ENCODE results near the gene POLR2L. TPM values are rescaled to one million over a fixed set of nuclear protein-coding genes. Genes with fewer than 3 reads are reported as not detected.
A peak's percentile ranks its signal among the peaks of the same experiment; 100 is the strongest.

The POLR2L gene
- total RNA-seq, 1 donor from 2014 or later: 17.5 TPM

DNA sequence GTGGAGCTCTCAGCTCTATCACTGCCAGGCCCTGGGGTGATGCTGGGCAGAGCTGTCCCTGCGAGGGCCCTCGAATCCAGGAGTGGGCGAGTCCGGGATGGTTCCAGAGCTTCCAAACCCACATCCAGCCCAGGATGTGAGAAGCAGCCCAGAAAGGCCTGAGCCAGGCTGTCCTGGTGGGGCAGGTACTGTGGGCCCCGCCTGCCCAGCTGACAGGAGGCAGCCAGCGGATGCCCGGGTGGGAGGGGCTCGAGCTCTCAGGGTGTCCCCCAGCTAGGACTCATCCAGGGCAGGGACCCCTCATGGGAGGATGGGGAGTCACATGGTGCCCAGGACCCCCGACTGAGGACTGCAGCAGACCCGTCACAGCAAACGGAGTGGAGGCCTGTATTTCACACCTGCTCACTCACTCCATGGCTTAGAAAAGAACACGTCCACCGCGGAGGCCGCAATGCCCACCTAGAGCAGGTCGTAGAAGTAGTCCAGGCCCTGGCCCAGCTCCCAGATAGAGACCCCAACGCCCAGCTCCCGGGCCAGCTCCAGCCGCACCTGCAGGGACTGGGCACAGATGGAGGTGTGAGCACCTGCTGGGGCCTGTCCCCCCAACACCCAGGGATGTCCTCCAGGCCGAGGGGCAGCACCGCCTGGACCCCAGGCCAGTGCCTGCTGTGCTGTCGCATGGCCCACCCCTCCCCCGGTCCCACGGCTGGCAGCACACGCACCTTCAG lies 27.2 kb upstream of the POLR2L start:
- FAIRE-seq (no peak), DNase-seq (ENCODE audit: low spot score in 2 of 2) (no peak)

DNA sequence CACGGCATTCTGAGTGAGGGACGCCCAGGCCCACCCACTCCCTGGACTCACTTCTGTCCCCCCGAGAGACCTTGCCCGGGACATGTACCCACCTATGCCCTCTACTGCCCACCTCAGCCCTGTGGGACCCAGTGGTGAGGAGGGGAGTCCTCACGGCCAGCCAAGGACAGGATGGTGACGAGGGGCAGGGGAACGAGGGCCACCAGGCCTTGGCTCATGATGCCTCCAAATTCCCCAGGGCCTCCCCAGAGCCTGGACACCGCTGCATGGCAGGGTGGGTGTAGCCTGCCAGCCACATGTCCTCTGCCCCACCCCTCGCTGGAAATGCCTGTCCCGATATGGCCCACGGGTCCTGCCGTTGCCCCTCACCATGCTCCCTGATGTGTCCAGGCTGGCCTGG lies 26.5 kb upstream of the POLR2L start:
- DNase-seq (ENCODE audit: low spot score in 2 of 2) (no peak), FAIRE-seq (no peak)

GRCh38 chr11:868394-868793 lies 26.1 kb upstream of the POLR2L start:
- FAIRE-seq (no peak), DNase-seq (ENCODE audit: low spot score in 2 of 2) (no peak)

- DNase-seq (ENCODE audit: low spot score in 2 of 2) (no peak), FAIRE-seq (no peak)
Observed at GRCh38 chr11:867856-868358, 25.6 kb upstream of the POLR2L start.

- no peak for FAIRE-seq
- DNase-seq (ENCODE audit: low spot score in 2 of 2): no peak
Observed at GRCh38 chr11:866481-866880, 24.2 kb upstream of the POLR2L start.

DNA sequence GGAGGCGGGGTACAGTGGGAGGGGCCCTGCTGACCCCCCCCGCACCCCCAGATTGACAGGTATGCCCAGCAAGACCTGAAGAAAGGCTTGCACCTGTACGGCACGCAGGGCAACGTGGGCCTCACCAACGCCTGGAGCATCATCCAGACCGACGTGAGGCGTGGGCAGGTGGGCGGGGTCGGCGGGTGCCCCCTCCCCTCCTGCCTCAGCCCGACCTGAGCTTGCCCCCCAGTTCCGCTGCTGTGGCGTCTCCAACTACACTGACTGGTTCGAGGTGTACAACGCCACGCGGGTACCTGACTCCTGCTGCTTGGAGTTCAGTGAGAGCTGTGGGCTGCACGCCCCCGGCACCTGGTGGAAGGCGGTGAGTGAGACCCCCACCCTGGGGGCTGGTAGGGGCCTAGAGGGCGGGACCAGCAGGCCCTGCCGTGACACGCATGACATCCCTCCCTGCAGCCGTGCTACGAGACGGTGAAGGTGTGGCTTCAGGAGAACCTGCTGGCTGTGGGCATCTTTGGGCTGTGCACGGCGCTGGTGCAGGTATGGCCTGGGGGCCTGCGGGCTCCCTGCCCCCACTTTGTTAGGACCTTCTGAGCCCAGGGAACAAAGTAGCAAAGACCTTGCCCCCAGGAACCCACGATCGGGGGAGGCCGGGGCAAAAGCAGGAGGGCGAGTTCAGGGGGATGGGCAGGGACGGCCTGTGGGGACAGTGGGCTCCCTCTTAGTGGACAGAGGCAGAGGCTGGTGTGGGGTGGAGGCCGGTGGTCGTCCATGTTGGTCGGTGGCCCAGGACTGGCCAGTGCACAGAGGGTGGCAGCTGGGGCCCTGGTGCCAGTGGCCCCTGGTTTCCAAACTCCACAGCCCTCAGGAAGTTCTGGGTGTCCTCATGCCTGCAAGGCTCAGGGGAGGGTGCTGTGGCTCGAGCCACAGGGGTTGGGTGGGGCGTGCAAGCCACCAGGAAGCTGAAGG lies 23.4 kb upstream of the POLR2L start:
- FAIRE-seq (no peak), DNase-seq (ENCODE audit: low spot score in 2 of 2) (no peak)

- no peak for DNase-seq (ENCODE audit: low spot score in 2 of 2)
Observed at GRCh38 chr11:864898-865297, 22.6 kb upstream of the POLR2L start.

GRCh38 chr11:863910-864827 lies 21.8 kb upstream of the POLR2L start:
- DNase-seq (ENCODE audit: low spot score in 2 of 2): no peak

More at GRCh38 chr11:864898-865297, 22.6 kb upstream of the POLR2L start:
- no peak for FAIRE-seq

GRCh38 chr11:863023-863909 lies 20.9 kb upstream of the POLR2L start:
- no peak for FAIRE-seq

More at GRCh38 chr11:863910-864827, 21.8 kb upstream of the POLR2L start:
- FAIRE-seq: no peak

DNA sequence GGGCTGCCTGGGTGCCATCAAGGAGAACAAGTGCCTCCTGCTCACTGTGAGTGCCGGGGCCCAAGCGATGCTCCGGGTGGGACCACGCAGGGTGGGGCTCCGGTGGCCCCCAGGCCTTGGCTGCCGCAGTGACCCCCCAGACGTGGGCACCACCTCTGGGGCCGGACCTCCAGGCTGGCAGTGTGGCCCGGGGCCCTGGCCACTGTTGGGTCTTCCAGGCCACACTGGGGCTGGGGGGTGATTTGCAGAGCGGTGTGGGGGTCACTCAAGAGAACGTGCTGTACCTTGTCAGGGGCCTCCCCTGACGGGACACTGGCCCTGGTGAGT lies 20.3 kb upstream of the POLR2L start:
- FAIRE-seq (no peak), DNase-seq (ENCODE audit: low spot score in 2 of 2) (no peak)

More at GRCh38 chr11:863023-863909, 20.9 kb upstream of the POLR2L start:
- DNase-seq (ENCODE audit: low spot score in 2 of 2): no peak

DNA sequence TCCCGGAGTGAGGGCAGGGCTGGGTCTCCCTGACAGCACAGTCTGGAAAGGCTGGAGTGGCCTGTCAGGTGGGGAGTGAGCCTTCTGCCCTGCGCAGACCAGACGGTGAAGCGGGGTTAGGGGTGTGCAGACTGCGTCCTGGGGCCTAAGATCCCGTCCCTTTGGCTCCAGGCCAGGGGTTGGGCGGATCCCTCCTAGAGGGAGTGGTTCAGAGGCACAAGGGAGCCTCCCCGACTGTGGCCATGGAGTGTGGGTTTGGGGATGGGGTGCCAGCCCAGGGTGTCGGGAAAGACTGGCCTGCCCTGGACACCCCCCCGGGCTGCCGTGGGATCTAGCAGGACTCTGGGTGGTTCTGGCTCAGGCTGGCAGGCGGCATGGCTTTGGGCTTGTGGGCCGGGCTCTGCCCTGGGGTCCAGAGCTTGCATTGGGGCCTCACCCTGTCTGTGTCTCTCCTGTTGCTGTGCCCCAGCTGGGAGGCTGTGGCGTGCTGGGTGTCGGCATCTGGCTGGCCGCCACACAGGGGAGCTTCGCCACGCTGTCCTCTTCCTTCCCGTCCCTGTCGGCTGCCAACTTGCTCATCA lies 19.8 kb upstream of the POLR2L start:
- FAIRE-seq (no peak), DNase-seq (ENCODE audit: low spot score in 2 of 2) (no peak)

DNA sequence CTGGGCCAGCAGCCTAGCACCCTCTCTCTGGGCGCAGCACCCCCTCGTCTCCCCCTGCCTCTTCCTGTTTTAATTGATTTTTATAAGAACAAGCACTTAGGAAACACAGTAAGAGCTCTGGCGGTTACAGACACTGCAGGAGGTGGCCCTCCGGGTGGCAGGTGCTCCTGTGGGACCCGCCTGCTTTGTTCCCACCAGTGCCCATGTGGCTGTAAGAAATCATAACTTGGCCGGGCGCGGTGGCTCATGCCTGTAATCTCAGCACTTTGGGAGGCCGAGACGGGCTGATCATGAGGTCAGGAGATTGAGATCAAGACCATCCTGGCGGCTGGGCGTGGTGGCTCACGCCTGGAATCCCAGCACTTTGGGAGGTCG lies 18.8 kb upstream of the POLR2L start:
- FAIRE-seq: no peak
- no peak for DNase-seq (ENCODE audit: low spot score in 2 of 2)

- DNase-seq (ENCODE audit: low spot score in 2 of 2) (no peak), FAIRE-seq (no peak)
Observed at GRCh38 chr11:860234-861104, 18.1 kb upstream of the POLR2L start.

DNA sequence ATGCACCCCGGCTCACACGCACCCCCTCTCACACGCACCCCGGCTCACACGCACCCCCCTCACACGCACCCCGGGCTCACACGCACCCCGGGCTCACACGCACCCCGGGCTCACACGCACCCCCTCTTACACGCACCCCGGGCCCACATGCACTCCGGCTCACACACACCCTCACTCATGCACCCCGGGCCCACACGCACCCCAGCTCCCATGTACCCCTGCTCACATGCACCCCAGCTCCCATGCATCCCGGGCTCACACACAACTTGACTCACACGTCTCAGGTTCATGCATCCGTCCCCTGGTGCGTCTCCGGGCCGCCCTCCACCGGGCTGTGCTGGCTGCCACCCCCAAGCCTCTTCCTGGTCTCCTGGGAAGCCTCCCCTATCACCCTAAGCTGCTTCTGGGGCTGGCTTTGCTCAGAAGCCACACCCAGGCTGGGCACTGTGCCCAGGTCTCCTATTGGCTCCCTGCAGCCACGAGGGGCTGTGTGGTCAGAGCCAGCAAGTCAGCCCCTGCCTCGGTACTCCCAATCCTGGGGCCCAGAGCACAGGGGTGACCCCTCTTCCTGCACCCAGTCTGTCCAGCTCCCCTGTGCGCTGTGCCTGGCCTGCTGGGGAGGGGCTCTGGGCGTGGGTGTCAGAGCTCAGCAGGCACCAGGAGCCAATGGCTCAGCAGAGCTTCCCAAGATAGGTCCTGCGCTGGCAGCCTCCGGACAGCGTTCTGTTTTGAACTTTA lies 17.2 kb upstream of the POLR2L start:
- DNase-seq (ENCODE audit: low spot score in 2 of 2) (peak; percentile 78 to 92), FAIRE-seq (no peak)

- DNase-seq (ENCODE audit: low spot score in 2 of 2) (no peak), FAIRE-seq (no peak)
Observed at GRCh38 chr11:858762-859339, 16.5 kb upstream of the POLR2L start.

- FAIRE-seq: no peak
- no peak for DNase-seq (ENCODE audit: low spot score in 2 of 2)
Observed at GRCh38 chr11:858053-858761, 15.9 kb upstream of the POLR2L start.
